ENCODE measurements around the gene SPECC1. TPM values are rescaled to one million over a fixed set of nuclear protein-coding genes. Genes with fewer than 3 reads are reported as not detected.
"Not testable (repeated sequence)": the region's sequence is repeated elsewhere in the genome, so short reads cannot be mapped to it uniquely, and the experiment has no call there.

Gene SPECC1
- total RNA-seq, 1 experiment from 2014 or later, result 46.4 TPM

- DNase-seq (no peak), ATAC-seq (no peak)
- Histone ChIP-seq H3K4me3 (ENCODE audit: low read length) (no peak overlapping the region), H3K36me3 (ENCODE audit: low read depth, low read length) (peaks cover 11% of the 10 kb centered on the region; the same call in 1 of the 2 replicates), H3K4me2 (ENCODE audit: low read length) (no peak overlapping the region), H3F3A (ENCODE audit: low read length, unreplicated experiment) (no peaks in the 10 kb centered on the region), H3K4me1 (ENCODE audit: insufficient read depth, low read length) (no peaks in the 10 kb centered on the region), H3K9ac (ENCODE audit: low read length) (no peak overlapping the region), H2AFZ (ENCODE audit: low read length) (no peak overlapping the region), H4K20me1 (ENCODE audit: low read length) (no peaks in the 10 kb centered on the region), H3K27me3 (ENCODE audit: low read length) (no peaks in the 10 kb centered on the region), H3K9me2 (replicated peaks; ENCODE audit: low read length) (no peaks in the 10 kb centered on the region), H3K79me2 (ENCODE audit: low read length) (no peaks in the 10 kb centered on the region), H3K9me3 (ENCODE audit: low read length) (no peaks in the 10 kb centered on the region), H3K27ac (ENCODE audit: low read length) (no peak overlapping the region)
- BruUV-seq (replicated peaks), result no TSS peak
- no peak for TF ChIP-seq EZH2 (IDR thresholded peaks at IDR 0.05; ENCODE audit: low read length, unreplicated experiment)
- TF ChIP-seq CTCF (conservative IDR thresholded peaks at IDR 0.05; ENCODE audit: low read depth, low read length), result no peak
- no peak for TF ChIP-seq EZH2phosphoT487 (IDR thresholded peaks at IDR 0.05; ENCODE audit: borderline replicate concordance, low read length)
- POLR2A ChIA-PET (ENCODE audit: unreplicated experiment), result no interaction called here
- intact Hi-C loops (cut with micrococcal nuclease), result no loop called here
- CTCF ChIA-PET, result no interaction called here
These were observed 253.3 kb downstream of the SPECC1 start for GRCh38 chr17:20262226-20263114.

- H3K4me3 ChIP-seq (ENCODE audit: low read length); H3F3A ChIP-seq (ENCODE audit: low read length, unreplicated experiment); H3K27ac ChIP-seq (ENCODE audit: low read length); H3K79me2 ChIP-seq (ENCODE audit: low read length); H3K9me3 ChIP-seq (ENCODE audit: low read length); H2AFZ ChIP-seq (ENCODE audit: low read length); H3K27me3 ChIP-seq (ENCODE audit: low read length); H3K4me2 ChIP-seq (ENCODE audit: low read length); H3K36me3 ChIP-seq (ENCODE audit: low read depth, low read length); H3K9ac ChIP-seq (ENCODE audit: low read length); POLR2A ChIA-PET (ENCODE audit: unreplicated experiment); intact Hi-C loops (cut with micrococcal nuclease); H3K4me1 ChIP-seq (ENCODE audit: insufficient read depth, low read length); CTCF ChIA-PET; DNase-seq; ATAC-seq; H3K9me2 ChIP-seq (replicated peaks; ENCODE audit: low read length); BruUV-seq (replicated peaks); H4K20me1 ChIP-seq (ENCODE audit: low read length): not testable (repeated sequence)
These were observed 253.9 kb downstream of the SPECC1 start for GRCh38 chr17:20263115-20263433.

- ATAC-seq, result no peak
- CTCF ChIA-PET, result no interaction called here
- H3K4me2 ChIP-seq (ENCODE audit: low read length), result no peak overlapping the region
These were observed 254.4 kb downstream of the SPECC1 start for GRCh38 chr17:20263595-20263994.

More at GRCh38 chr17:20263595-20263994, 254.4 kb downstream of the SPECC1 start:
- Histone ChIP-seq H3K9ac (ENCODE audit: low read length) (no peak overlapping the region), H3K4me3 (ENCODE audit: low read length) (no peak overlapping the region), H3K27ac (ENCODE audit: low read length) (no peak overlapping the region), H3K9me2 (replicated peaks; ENCODE audit: low read length) (no peaks in the 10 kb centered on the region), H2AFZ (ENCODE audit: low read length) (no peak overlapping the region), H3K36me3 (ENCODE audit: low read depth, low read length) (peaks cover 8% of the 10 kb centered on the region; the same call in 1 of the 2 replicates), H3K27me3 (ENCODE audit: low read length) (no peaks in the 10 kb centered on the region), H3K4me1 (ENCODE audit: insufficient read depth, low read length) (no peaks in the 10 kb centered on the region), H3K79me2 (ENCODE audit: low read length) (no peaks in the 10 kb centered on the region), H4K20me1 (ENCODE audit: low read length) (no peaks in the 10 kb centered on the region), H3K9me3 (ENCODE audit: low read length) (no peaks in the 10 kb centered on the region), H3F3A (ENCODE audit: low read length, unreplicated experiment) (no peaks in the 10 kb centered on the region)
- no peak for TF ChIP-seq EZH2 (IDR thresholded peaks at IDR 0.05; ENCODE audit: low read length, unreplicated experiment)
- no peak for TF ChIP-seq EZH2phosphoT487 (IDR thresholded peaks at IDR 0.05; ENCODE audit: borderline replicate concordance, low read length)
- TF ChIP-seq CTCF (conservative IDR thresholded peaks at IDR 0.05; ENCODE audit: low read depth, low read length), result no peak
- intact Hi-C loops (cut with micrococcal nuclease), result no loop called here
- no TSS peak for BruUV-seq (replicated peaks)
- POLR2A ChIA-PET (ENCODE audit: unreplicated experiment), result no interaction called here
- DNase-seq, result no peak

Measured in PC-3 (cell line).